Measurements from ENCODE around the gene TRPC4AP. TPM values are rescaled to one million over a fixed set of nuclear protein-coding genes. Genes with fewer than 3 reads are reported as not detected.

TRPC4AP gene
- total RNA-seq, 3 donors from 2014 or later (not counting 1 experiment from before 2014, with no cell fraction given), result 72.3 to 79.0 (median 74.4) TPM

DNA sequence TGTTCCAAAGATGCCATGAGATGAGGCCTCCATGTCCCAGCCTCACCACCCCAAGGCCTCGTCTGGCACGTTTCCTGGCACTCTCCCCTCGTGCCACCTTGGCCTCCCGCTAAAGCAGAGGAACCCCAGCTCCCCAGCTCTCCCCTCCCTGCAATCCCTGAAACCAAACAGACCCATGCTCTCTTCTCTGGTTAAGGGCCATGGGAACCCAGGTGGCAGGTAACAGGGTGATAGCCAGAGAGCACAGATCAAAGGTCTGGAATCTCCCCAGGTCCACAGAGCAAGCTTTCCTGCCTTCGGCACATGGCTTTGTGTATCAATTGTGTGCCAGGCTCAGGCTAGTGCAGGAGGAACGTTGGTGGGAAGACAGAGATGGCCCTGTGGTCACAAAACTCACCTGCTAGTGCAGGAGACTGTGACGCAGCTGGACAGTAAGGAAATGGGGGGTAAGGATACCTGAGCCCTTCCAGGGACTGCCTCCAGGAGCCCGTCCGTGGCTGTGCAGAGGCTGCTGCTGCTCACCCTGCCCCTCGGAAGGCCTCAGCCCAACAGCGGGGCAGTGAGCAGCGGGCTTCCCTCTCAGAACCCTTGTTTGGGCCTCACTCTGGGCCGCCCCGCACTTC lies 98.0 kb downstream of the TRPC4AP start:
- H3K27ac Mint-ChIP-seq, result no peak overlapping the region
- WGBS (ENCODE audit: insufficient coverage), result 84% methylated on average over 14 of the region's 14 CpGs
- H3K4me3 ChIP-seq (ENCODE audit: low read length), result no peak overlapping the region
- intact Hi-C loops (cut with micrococcal nuclease), result no loop called here
- H3K27me3 Mint-ChIP-seq (ENCODE audit: low read depth in 2 of 2), result no peaks in the 10 kb centered on the region
- H3K4me1 Mint-ChIP-seq, result peaks cover 9 to 12% of the 10 kb centered on the region in 2 donors
- H3K27me3 ChIP-seq (ENCODE audit: control insufficient read depth, insufficient read depth, low read length), result no peaks in the 10 kb centered on the region
- no peak overlapping the region for H3K27ac ChIP-seq (ENCODE audit: low read length)
- H3K36me3 ChIP-seq (ENCODE audit: control insufficient read depth, insufficient read depth, low read length), result peaks cover 23% of the 10 kb centered on the region
- H3K4me1 ChIP-seq (ENCODE audit: control insufficient read depth, insufficient read depth, low read length), result no peaks in the 10 kb centered on the region
- H3K36me3 Mint-ChIP-seq, result no peaks in the 10 kb centered on the region
- ATAC-seq (no peak), DNase-seq (no peak)
- H3K4me3 Mint-ChIP-seq, result no peak overlapping the region
- TF ChIP-seq, protein P1, sequence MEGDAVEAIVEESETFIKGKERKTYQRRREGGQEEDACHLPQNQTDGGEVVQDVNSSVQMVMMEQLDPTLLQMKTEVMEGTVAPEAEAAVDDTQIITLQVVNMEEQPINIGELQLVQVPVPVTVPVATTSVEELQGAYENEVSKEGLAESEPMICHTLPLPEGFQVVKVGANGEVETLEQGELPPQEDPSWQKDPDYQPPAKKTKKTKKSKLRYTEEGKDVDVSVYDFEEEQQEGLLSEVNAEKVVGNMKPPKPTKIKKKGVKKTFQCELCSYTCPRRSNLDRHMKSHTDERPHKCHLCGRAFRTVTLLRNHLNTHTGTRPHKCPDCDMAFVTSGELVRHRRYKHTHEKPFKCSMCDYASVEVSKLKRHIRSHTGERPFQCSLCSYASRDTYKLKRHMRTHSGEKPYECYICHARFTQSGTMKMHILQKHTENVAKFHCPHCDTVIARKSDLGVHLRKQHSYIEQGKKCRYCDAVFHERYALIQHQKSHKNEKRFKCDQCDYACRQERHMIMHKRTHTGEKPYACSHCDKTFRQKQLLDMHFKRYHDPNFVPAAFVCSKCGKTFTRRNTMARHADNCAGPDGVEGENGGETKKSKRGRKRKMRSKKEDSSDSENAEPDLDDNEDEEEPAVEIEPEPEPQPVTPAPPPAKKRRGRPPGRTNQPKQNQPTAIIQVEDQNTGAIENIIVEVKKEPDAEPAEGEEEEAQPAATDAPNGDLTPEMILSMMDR (IDR thresholded peaks at IDR 0.05), result no peak
- no peaks in the 10 kb centered on the region for H3K9me3 Mint-ChIP-seq
- H3K9me3 ChIP-seq (ENCODE audit: control insufficient read depth, insufficient read depth, low read length), result no peaks in the 10 kb centered on the region

DNA sequence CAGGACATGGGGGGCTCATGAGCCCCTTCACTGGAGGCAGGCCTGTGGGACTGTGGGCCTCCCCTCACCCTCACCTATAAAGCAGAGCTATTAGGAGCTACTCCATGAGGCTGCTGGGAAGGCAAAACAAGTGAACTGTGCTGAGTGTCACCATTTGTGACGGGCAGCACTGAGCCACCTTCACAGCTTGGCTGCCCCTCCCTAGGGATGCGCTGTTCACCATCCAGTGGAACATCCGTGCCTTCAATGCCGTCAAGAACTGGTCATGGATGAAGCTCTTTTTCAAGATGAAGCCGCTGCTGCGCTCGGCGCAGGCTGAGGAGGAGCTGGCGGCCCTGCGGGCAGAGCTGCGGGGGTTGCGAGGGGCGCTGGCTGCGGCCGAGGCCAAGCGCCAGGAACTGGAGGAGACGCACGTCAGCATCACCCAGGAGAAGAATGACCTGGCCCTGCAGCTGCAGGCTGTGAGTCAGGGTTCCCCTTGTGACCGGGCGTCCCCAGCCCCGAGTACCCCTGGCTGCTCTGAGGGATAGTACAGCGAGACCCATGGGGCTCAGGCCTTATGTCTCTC lies 98.6 kb downstream of the TRPC4AP start:
- H3K9me3 Mint-ChIP-seq, result no peaks in the 10 kb centered on the region
- no peak overlapping the region for H3K4me3 ChIP-seq (ENCODE audit: low read length)
- TF ChIP-seq, protein P1 (IDR thresholded peaks at IDR 0.05), result no peak
- H3K36me3 ChIP-seq (ENCODE audit: control insufficient read depth, insufficient read depth, low read length), result peaks cover 23% of the 10 kb centered on the region
- intact Hi-C loops (cut with micrococcal nuclease), result no loop called here
- ATAC-seq (no peak), DNase-seq (no peak)
- no peak overlapping the region for H3K4me3 Mint-ChIP-seq
- no peaks in the 10 kb centered on the region for H3K36me3 Mint-ChIP-seq
- H3K4me1 ChIP-seq (ENCODE audit: control insufficient read depth, insufficient read depth, low read length), result no peaks in the 10 kb centered on the region
- no peaks in the 10 kb centered on the region for H3K27me3 Mint-ChIP-seq (ENCODE audit: low read depth in 2 of 2)
- no peak overlapping the region for H3K27ac ChIP-seq (ENCODE audit: low read length)
- no peak overlapping the region for H3K27ac Mint-ChIP-seq
- no peaks in the 10 kb centered on the region for H3K9me3 ChIP-seq (ENCODE audit: control insufficient read depth, insufficient read depth, low read length)
- H3K4me1 Mint-ChIP-seq, result peaks cover 9 to 12% of the 10 kb centered on the region in 2 donors
- WGBS (ENCODE audit: insufficient coverage), result 95% methylated on average over 22 of the region's 22 CpGs
- H3K27me3 ChIP-seq (ENCODE audit: control insufficient read depth, insufficient read depth, low read length), result no peaks in the 10 kb centered on the region

DNA sequence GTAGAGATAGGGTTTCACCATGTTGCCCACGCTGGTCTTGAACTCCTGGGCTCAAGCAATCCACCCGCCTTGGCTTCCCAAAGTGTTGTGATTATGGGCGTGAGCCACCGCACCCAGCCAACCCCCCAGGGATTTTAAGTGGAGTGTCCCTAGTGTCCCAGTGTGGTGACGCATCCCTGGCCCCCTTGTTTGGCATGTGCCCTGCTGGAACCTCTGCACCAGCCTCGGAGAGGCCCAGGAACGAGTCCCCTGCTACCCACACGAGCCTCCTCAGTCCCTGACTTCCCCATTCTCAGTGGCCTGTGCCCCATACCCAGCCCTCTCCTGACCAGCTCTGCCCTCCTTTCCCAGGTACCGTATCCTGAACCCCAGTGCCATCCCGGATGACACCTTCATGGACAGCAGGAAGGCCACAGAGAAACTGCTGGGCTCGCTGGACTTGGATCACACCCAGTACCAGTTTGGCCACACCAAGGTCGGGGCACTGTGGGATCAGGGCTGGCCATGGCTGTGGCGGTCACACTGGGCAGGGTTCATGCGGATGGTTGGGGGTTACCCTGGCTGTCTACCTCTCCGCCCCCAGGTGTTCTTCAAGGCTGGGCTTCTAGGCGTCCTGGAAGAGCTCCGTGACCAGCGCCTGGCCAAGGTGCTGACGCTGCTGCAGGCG lies 99.7 kb downstream of the TRPC4AP start:
- no peak for DNase-seq
- H3K27ac Mint-ChIP-seq, result no peak overlapping the region
- H3K36me3 Mint-ChIP-seq, result no peaks in the 10 kb centered on the region
- intact Hi-C loops (cut with micrococcal nuclease), result no loop called here
- H3K4me3 Mint-ChIP-seq, result no peak overlapping the region
- no peak overlapping the region for H3K4me3 ChIP-seq (ENCODE audit: low read length)
- TF ChIP-seq, protein P1 (IDR thresholded peaks at IDR 0.05), result no peak
- peaks cover 3 to 9% of the 10 kb centered on the region in 2 donors for H3K4me1 Mint-ChIP-seq
- H3K4me1 ChIP-seq (ENCODE audit: control insufficient read depth, insufficient read depth, low read length), result no peaks in the 10 kb centered on the region
- no peaks in the 10 kb centered on the region for H3K27me3 ChIP-seq (ENCODE audit: control insufficient read depth, insufficient read depth, low read length)
- H3K27ac ChIP-seq (ENCODE audit: low read length), result no peak overlapping the region
- H3K9me3 ChIP-seq (ENCODE audit: control insufficient read depth, insufficient read depth, low read length), result no peaks in the 10 kb centered on the region
- H3K9me3 Mint-ChIP-seq, result no peaks in the 10 kb centered on the region
- no peak for ATAC-seq
- WGBS (ENCODE audit: insufficient coverage), result 95% methylated on average over 20 of the region's 20 CpGs
- H3K27me3 Mint-ChIP-seq (ENCODE audit: low read depth in 2 of 2), result no peaks in the 10 kb centered on the region
- H3K36me3 ChIP-seq (ENCODE audit: control insufficient read depth, insufficient read depth, low read length), result peaks cover 17% of the 10 kb centered on the region
